GM21390 (cell line): ENCODE results near the gene FHL2.

ENCODE experiments used
- ATAC-seq: cut with Tn5 transposase; IDR thresholded peaks from one replicate; pipeline ENCODE4 v1.9.1; 2021; ENCODE audit not compliant: unreplicated experiment

Gene FHL2

GRCh38 chr2:105321875-105322646 is 76.8 kb downstream of the FHL2 start:
- no peak for ATAC-seq

- no peak for ATAC-seq
These were observed 78.1 kb downstream of the FHL2 start for GRCh38 chr2:105320651-105321215.

GRCh38 chr2:105317937-105318336 is 80.9 kb downstream of the FHL2 start:
- no peak for ATAC-seq

DNA sequence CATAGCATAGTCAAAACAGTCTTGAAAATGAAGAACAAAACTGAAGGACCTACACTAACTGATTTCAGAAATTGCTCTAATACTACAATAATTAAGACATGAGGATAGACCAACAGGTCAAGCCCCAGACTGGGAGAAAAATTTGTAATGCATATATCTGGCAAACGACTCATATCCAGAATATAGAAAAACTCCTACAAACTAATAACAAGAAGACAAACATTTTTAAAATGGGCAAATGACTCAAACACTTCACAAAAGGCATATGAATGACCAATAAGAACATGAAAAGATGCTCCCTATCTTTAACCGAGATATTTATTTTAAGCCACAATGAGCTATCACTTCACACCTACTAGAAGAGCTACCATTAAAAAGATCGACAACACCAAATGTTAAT is 83.5 kb downstream of the FHL2 start:
- ATAC-seq, result peak; percentile 68

DNA sequence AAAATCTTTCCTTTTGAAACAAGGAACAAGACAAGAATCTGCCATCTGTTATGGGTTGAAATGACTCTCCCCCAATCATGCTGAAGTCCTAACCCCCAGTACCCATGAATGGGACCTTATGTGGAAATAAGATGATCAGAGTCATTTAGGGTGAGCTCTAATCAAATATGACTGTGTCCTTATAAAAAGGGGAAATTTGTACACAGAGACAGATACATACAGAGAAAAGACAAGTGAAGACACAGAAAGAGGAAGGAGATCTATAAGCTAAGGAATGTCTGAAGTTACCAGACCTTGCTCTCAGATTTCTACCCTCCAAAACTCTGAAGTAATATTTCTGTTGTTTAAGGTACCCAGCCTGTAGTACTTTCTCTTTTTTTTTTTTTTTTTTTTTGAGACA is 85.0 kb downstream of the FHL2 start:
- no peak for ATAC-seq
